ENCODE results near the gene MAML2.

DNA sequence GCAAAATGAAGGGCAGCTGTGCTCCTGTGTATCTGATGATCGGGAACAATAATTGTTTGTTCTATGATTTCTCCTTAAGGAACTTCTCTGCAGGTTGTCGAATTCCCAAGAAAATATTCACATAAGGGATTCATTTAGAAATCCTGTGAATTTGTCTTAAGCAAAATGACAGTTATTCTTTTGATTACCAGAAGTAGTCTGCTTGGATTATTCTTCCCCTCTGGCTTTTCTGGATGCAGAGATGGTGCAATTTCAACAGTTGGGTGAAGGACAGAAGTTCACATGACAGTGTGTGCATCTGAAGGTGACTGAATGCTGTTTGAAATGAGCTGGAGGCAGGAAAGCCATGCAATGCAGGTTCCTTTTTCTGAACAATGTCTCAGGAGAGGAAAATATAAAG is 281.9 kb downstream of the MAML2 start:
- TF ChIP-seq, protein P1, sequence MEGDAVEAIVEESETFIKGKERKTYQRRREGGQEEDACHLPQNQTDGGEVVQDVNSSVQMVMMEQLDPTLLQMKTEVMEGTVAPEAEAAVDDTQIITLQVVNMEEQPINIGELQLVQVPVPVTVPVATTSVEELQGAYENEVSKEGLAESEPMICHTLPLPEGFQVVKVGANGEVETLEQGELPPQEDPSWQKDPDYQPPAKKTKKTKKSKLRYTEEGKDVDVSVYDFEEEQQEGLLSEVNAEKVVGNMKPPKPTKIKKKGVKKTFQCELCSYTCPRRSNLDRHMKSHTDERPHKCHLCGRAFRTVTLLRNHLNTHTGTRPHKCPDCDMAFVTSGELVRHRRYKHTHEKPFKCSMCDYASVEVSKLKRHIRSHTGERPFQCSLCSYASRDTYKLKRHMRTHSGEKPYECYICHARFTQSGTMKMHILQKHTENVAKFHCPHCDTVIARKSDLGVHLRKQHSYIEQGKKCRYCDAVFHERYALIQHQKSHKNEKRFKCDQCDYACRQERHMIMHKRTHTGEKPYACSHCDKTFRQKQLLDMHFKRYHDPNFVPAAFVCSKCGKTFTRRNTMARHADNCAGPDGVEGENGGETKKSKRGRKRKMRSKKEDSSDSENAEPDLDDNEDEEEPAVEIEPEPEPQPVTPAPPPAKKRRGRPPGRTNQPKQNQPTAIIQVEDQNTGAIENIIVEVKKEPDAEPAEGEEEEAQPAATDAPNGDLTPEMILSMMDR (IDR thresholded peaks at IDR 0.05): no peak
- TF ChIP-seq, protein P2, sequence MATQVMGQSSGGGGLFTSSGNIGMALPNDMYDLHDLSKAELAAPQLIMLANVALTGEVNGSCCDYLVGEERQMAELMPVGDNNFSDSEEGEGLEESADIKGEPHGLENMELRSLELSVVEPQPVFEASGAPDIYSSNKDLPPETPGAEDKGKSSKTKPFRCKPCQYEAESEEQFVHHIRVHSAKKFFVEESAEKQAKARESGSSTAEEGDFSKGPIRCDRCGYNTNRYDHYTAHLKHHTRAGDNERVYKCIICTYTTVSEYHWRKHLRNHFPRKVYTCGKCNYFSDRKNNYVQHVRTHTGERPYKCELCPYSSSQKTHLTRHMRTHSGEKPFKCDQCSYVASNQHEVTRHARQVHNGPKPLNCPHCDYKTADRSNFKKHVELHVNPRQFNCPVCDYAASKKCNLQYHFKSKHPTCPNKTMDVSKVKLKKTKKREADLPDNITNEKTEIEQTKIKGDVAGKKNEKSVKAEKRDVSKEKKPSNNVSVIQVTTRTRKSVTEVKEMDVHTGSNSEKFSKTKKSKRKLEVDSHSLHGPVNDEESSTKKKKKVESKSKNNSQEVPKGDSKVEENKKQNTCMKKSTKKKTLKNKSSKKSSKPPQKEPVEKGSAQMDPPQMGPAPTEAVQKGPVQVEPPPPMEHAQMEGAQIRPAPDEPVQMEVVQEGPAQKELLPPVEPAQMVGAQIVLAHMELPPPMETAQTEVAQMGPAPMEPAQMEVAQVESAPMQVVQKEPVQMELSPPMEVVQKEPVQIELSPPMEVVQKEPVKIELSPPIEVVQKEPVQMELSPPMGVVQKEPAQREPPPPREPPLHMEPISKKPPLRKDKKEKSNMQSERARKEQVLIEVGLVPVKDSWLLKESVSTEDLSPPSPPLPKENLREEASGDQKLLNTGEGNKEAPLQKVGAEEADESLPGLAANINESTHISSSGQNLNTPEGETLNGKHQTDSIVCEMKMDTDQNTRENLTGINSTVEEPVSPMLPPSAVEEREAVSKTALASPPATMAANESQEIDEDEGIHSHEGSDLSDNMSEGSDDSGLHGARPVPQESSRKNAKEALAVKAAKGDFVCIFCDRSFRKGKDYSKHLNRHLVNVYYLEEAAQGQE (IDR thresholded peaks at IDR 0.05; ENCODE audit: insufficient read depth in 1 of 2, low read depth in 2 of 2, low read length in 1 of 2): no peak
- TF ChIP-seq TCF7L2 (IDR thresholded peaks at IDR 0.05; ENCODE audit: low read depth, low read length): no peak

Data from Panc1 (cell line).